ENCODE results near the gene SHISAL2A.

DNA sequence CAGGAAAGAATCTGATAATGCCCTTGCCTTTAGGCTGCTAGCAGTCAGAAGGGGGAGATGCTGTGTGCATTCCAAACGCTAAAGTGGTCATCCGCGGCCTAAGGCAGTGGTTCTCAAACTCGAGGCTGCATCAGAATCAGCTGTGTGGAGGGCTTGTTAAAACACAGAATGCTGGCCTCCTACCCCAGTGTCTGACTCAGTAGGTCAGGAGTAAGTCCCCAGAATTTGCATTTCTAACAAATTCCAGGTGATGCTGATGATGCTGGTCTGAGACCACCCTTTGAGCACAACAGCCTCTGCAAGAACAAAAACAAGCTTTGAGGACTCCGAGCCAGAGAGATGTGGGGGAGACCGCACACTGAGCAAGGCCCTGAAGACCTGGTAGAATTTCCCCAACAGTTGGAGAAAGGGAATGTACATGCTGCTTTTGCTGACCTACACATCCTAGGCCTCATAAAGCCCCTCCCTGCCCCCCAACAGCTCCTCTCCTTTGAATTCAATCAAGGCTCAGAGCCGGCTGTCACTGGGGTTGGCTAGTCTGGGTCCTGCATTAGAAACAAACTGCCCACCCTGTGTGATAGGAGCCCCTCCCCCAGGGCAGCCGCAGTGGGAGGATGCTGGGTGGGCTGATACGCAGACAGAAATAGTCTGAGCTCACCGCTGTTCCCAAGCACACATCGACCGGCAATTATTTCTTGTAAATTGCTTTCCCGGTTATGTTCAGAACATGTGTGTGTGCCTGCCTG is 27.1 kb downstream of the SHISAL2A start:
- TF ChIP-seq POLR2AphosphoS5 (IDR thresholded peaks at IDR 0.05; ENCODE audit: low read depth, low read length) (no peak), TAF1 (IDR thresholded peaks at IDR 0.05; ENCODE audit: low read depth, low read length) (no peak), POLR2A (IDR thresholded peaks at IDR 0.05; ENCODE audit: low read depth, low read length) (no peak)

Measured in GM12891 (cell line).